Peyer's patch (tissue), 4 donors: ENCODE measurements around the gene SUGP1. TPM values are rescaled to one million over a fixed set of nuclear protein-coding genes. Genes with fewer than 3 reads are reported as not detected.

ENCODE experiments used
- DNase-seq, 3 donors: peaks; one replicate each; pipeline ENCODE4 v3.0.0-alpha.2; 2017 to 2019
- H3K27ac ChIP-seq, 4 donors: fragments of 200-600 bp; sonication (generic); one replicate each; pipeline ENCODE4 v1.5.1; 2016 to 2019
- H3K27me3 ChIP-seq, 2 donors: fragments of 200-600 bp; sonication (generic); one replicate each; pipeline ENCODE4 v1.5.1; 2019
- H3K36me3 ChIP-seq, 3 donors: fragments of 200-600 bp; sonication (generic); one replicate each; pipeline ENCODE4 v1.5.1; 2016 to 2019
- H3K4me1 ChIP-seq, 4 donors: fragments of 200-600 bp; sonication (generic); one replicate each; pipeline ENCODE4 v1.5.1; 2016 to 2019
- H3K4me3 ChIP-seq, 4 donors: fragments of 200-600 bp; sonication (generic); 1 replicate in 3 of 4; 2 replicates in 1 of 4; pipeline ENCODE4 v1.5.1; 2016 to 2019; ENCODE audit warnings: mild to moderate bottlenecking in 1 of 4
- H3K9me3 ChIP-seq, 4 donors: fragments of 200-600 bp; sonication (generic); one replicate each; pipeline ENCODE4 v1.5.1; 2016 to 2019; ENCODE audit warnings: mild to moderate bottlenecking in 1 of 4
- POLR2A ChIP-seq, 2 donors: fragments of 450-650 bp; IDR thresholded peaks; one replicate each; pipeline ENCODE4 v1.5.1; 2017; ENCODE audit warnings: antibody characterized with exemption in 2 of 2, mild to moderate bottlenecking in 2 of 2, moderate library complexity in 2 of 2
- total RNA-seq, 4 donors: library from RNA; depleted of rRNA; stranded (reverse); fragments of >200 nt; gene quantifications; one replicate each; pipeline ENCODE4 v1.1.0, GENCODE V29; 2016
- TF ChIP-seq, protein P1 (sequence below), 6 experiments: fragments of 450-650 bp in 4 of 6; fragments of 200-600 bp in 2 of 6; sonication (generic) in 1 of 6; IDR thresholded peaks; one replicate each; pipeline ENCODE4 v1.5.1; 2017 to 2019; ENCODE audit warnings: antibody characterized with exemption in 6 of 6, mild to moderate bottlenecking in 3 of 6, moderate library complexity in 1 of 6

SUGP1 gene
- total RNA-seq, 4 donors from 2014 or later: 49.5 to 58.6 (median 55.2) TPM

DNA sequence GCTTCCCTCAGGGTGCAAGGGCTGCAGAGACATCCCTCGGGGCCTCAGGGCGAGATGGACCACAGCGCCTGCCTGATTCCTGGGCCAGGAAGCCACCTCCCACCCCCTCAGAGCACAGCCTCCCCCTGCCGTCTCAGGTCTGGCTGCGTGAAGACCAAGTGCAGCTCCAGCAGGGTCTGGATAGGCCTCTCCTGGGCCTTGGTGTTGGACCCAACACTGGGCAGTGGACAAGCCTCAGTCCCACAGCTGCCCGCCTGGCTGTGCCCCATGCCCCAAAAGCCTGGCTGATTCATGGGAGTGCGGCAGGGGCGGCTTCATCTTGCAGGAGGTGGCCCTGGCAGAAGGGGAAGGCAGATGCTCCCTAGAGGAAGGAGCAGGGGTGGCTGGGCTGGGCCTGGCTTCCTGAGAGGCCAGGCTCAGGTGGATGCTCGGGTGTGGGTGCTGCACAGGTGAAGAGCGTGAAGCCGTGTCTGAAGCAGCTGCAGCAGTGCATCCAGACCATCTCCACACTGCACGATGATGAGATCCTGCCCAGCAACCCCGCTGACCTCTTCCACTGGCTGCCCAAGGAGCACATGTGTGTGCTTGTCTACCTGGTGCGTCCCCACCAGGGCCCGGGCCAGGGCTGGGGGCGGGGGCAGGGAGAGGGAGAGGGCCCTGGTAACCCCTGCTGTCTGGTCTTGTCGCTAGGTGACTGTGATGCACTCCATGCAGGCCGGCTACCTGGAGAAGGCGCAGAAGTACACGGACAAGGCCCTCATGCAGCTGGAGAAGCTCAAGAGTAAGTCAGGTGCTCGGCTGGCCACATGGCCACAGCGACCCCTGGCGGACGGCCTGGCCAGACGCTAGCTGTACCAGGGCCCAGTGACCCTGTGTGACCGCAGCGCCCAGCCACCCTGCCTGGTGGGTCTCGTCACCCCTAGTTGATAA is 22.0 kb upstream of the SUGP1 start:
- no peak overlapping the region for H3K4me3 ChIP-seq
- H3K27me3 ChIP-seq: no peaks in the 10 kb centered on the region
- H3K9me3 ChIP-seq: no peaks in the 10 kb centered on the region
- TF ChIP-seq, protein P1, sequence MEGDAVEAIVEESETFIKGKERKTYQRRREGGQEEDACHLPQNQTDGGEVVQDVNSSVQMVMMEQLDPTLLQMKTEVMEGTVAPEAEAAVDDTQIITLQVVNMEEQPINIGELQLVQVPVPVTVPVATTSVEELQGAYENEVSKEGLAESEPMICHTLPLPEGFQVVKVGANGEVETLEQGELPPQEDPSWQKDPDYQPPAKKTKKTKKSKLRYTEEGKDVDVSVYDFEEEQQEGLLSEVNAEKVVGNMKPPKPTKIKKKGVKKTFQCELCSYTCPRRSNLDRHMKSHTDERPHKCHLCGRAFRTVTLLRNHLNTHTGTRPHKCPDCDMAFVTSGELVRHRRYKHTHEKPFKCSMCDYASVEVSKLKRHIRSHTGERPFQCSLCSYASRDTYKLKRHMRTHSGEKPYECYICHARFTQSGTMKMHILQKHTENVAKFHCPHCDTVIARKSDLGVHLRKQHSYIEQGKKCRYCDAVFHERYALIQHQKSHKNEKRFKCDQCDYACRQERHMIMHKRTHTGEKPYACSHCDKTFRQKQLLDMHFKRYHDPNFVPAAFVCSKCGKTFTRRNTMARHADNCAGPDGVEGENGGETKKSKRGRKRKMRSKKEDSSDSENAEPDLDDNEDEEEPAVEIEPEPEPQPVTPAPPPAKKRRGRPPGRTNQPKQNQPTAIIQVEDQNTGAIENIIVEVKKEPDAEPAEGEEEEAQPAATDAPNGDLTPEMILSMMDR (IDR thresholded peaks at IDR 0.05): peak in 5 of 6 experiments; percentile 40 to 85 (median 81)
- no peak for TF ChIP-seq POLR2A (IDR thresholded peaks at IDR 0.05)
- H3K36me3 ChIP-seq: peaks cover 0 to 100% (median 0%) of the 10 kb centered on the region in 3 donors
- no peaks in the 10 kb centered on the region for H3K4me1 ChIP-seq
- DNase-seq: peak; percentile 37 to 79 (median 77)
- H3K27ac ChIP-seq: no peak overlapping the region

DNA sequence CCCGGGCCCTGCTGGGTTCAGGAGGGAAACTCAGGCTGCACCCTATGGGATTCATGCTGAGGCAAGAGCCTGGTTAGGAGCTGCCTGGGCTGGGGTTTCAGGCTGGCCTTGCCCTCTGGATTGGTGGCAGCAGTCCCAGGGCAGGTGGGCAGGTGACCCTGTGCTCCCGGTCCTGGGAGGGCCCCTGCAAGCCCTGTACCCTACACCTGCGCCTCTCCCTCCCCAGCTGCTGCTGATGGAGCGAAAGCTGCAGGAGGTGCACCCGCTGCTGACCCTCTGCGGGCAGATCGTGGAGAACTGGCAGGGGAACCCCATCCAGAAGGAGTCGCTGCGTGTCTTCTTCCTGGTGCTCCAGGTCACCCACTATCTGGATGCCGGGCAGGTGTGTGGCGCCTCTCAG is 20.7 kb upstream of the SUGP1 start:
- H3K27ac ChIP-seq: no peak overlapping the region
- DNase-seq: no peak
- H3K4me3 ChIP-seq: no peak overlapping the region
- no peaks in the 10 kb centered on the region for H3K9me3 ChIP-seq
- no peaks in the 10 kb centered on the region for H3K27me3 ChIP-seq
- no peaks in the 10 kb centered on the region for H3K4me1 ChIP-seq
- H3K36me3 ChIP-seq: peaks cover 0 to 100% (median 0%) of the 10 kb centered on the region in 3 donors
- TF ChIP-seq POLR2A (IDR thresholded peaks at IDR 0.05): no peak
- TF ChIP-seq, protein P1 (IDR thresholded peaks at IDR 0.05): no peak

DNA sequence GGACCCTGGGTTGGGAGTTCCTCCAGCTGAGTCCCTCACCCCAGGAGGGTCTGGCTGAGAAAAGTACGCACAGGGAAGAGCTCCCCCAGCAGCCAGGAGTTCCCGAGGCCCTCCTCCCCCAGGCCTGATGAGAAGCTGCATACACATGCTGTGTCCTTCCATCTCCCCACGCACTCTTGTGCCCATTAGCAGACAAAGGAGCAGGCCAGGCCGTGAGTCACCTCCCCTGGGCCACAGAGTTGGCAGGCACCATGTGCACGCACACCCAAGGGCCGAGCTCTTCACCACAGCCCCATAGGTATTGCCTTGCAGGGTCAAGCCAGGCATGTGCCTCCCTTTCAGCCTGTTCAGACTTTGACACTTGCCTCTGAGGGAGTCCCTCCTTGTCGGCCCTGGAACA is 17.8 kb upstream of the SUGP1 start:
- H3K4me1 ChIP-seq: no peaks in the 10 kb centered on the region
- no peak for TF ChIP-seq POLR2A (IDR thresholded peaks at IDR 0.05)
- no peaks in the 10 kb centered on the region for H3K9me3 ChIP-seq
- no peaks in the 10 kb centered on the region for H3K27me3 ChIP-seq
- no peak overlapping the region for H3K4me3 ChIP-seq
- H3K27ac ChIP-seq: no peak overlapping the region
- H3K36me3 ChIP-seq: peaks cover 0 to 99% (median 0%) of the 10 kb centered on the region in 3 donors
- DNase-seq: no peak

DNA sequence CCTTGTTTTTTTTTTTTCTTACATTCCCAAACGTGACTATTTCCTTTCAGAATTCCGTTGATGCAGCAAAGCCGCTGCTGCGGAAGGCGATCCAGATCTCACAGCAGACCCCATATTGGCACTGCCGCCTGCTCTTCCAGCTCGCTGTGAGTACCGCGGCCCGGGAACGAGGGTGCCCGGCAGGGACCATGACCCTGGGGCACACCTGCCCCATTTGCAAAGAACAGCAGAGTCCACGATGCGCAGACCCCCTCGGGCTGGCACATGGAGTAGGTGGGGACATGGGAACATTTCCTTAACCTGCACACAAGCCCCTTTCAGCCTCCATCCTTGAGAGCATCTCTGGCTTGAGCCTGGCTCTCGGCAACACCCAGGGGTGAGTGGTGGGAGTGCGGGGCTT is 16.8 kb upstream of the SUGP1 start:
- Histone ChIP-seq H3K9me3 (no peaks in the 10 kb centered on the region), H3K4me3 (no peak overlapping the region), H3K4me1 (no peaks in the 10 kb centered on the region), H3K27me3 (no peaks in the 10 kb centered on the region), H3K27ac (no peak overlapping the region), H3K36me3 (peaks cover 0 to 91% (median 0%) of the 10 kb centered on the region in 3 donors)
- DNase-seq: no peak
- TF ChIP-seq, protein P1 (IDR thresholded peaks at IDR 0.05): no peak
- TF ChIP-seq POLR2A (IDR thresholded peaks at IDR 0.05): no peak

DNA sequence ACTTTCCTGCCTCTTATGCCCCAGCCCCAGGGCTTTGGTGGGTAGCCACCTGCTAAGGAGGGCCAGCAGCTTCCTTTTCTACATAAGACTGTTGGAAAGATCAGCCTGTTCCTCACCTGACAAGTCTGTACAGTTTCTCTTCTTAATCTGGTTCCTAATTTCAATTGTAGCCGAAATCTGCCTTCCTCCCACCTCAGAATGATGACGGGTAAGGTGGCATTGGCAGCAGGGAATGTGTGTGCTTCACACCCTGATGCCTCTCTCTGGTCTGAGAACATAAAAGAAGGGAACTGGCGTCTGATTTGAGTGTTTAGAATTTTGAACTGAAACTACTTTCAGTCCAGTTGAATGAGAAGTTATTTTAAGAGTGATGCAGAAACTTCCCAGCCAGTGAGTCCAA is 16.3 kb upstream of the SUGP1 start:
- peak overlapping the region in 1 of 4 donors; percentile 58 for H3K27ac ChIP-seq
- DNase-seq: no peak
- no peaks in the 10 kb centered on the region for H3K9me3 ChIP-seq
- peaks cover 0 to 91% (median 0%) of the 10 kb centered on the region in 3 donors for H3K36me3 ChIP-seq
- H3K4me1 ChIP-seq: no peaks in the 10 kb centered on the region
- H3K27me3 ChIP-seq: no peaks in the 10 kb centered on the region
- no peak for TF ChIP-seq POLR2A (IDR thresholded peaks at IDR 0.05)
- TF ChIP-seq, protein P1 (IDR thresholded peaks at IDR 0.05): no peak
- H3K4me3 ChIP-seq: no peak overlapping the region
